WTC11 (cell line): ENCODE data around the gene LRRC47. TPM values are rescaled to one million over a fixed set of nuclear protein-coding genes. Genes with fewer than 3 reads are reported as not detected.

Source experiments
- ATAC-seq: fragments of 200-7000 bp; cut with Tn5 transposase; 2 replicates; pipeline ENCODE4 v1.10.0; 2021; ENCODE audit warnings: mild to moderate bottlenecking, moderate library complexity
- CTCF ChIA-PET: fragments of 300-600 bp; sonication (Branson Sonifier 250); formaldehyde crosslinking; loops from one replicate; lab custom pipeline; 2021; ENCODE audit warnings: antibody characterized with exemption; lab: Charles Lee
- POLR2A ChIA-PET: fragments of 350-600 bp; sonication (Branson Sonifier 250); formaldehyde crosslinking; loops from one replicate; lab custom pipeline; 2021; ENCODE audit warnings: antibody characterized with exemption; lab: Charles Lee
- DNase-seq: peaks from one replicate; pipeline ENCODE4 v3.0.0; 2021; ENCODE audit warnings: low spot score
- H3K27ac Mint-ChIP-seq: 2 replicates; pipeline ENCODE4 v1.8.0; 2021; ENCODE audit warnings: mixed read lengths
- H3K27me3 Mint-ChIP-seq: 2 replicates; pipeline ENCODE4 v1.8.0; 2021; ENCODE audit warnings: low read depth, mild to moderate bottlenecking, moderate library complexity, mixed read lengths
- H3K36me3 Mint-ChIP-seq: 2 replicates; pipeline ENCODE4 v1.8.0; 2021; ENCODE audit warnings: mixed read lengths
- H3K4me1 Mint-ChIP-seq: 2 replicates; pipeline ENCODE4 v1.8.0; 2022; ENCODE audit warnings: mixed read lengths
- H3K4me3 Mint-ChIP-seq: 2 replicates; pipeline ENCODE4 v1.8.0; 2021; ENCODE audit warnings: mild to moderate bottlenecking, moderate library complexity, mixed read lengths
- H3K9me3 Mint-ChIP-seq: 2 replicates; pipeline ENCODE4 v1.8.0; 2021; ENCODE audit warnings: mixed read lengths
- AFF4 ChIP-seq: sonication (generic); formaldehyde crosslinking; IDR thresholded peaks from 2 replicates; pipeline ENCODE4 v1.8.1; 2023; ENCODE audit warnings: mild to moderate bottlenecking, missing genetic modification reagents, borderline replicate concordance
- CBFB ChIP-seq: sonication (generic); formaldehyde crosslinking; IDR thresholded peaks from 2 replicates; pipeline ENCODE4 v1.8.1; 2022; ENCODE audit warnings: mild to moderate bottlenecking, low read depth, missing genetic modification reagents
- CDX4 ChIP-seq: fragments of 250-450 bp; sonication (Bioruptor Pico); IDR thresholded peaks from 2 replicates; pipeline ENCODE4 v1.9.0; 2021; ENCODE audit warnings: moderate library complexity, mild to moderate bottlenecking, inconsistent platforms, borderline replicate concordance
- CREM ChIP-seq: sonication (generic); formaldehyde crosslinking; IDR thresholded peaks from 2 replicates; pipeline ENCODE4 v1.8.1; 2022; ENCODE audit warnings: mild to moderate bottlenecking, missing genetic modification reagents, moderate library complexity
- CTCF ChIP-seq: fragments of 200-600 bp; IDR thresholded peaks from 2 replicates; pipeline ENCODE4 v1.8.0; 2022; ENCODE audit warnings: antibody characterized with exemption
- E2F5 ChIP-seq: sonication (generic); formaldehyde crosslinking; IDR thresholded peaks from 2 replicates; pipeline ENCODE4 v1.8.1; 2022; ENCODE audit warnings: mild to moderate bottlenecking, moderate library complexity, missing genetic modification reagents
- FOXK1 ChIP-seq: sonication (generic); formaldehyde crosslinking; IDR thresholded peaks from 2 replicates; pipeline ENCODE4 v1.8.0; 2022; ENCODE audit warnings: mild to moderate bottlenecking, moderate library complexity, missing genetic modification reagents
- GABPB1 ChIP-seq: sonication (generic); formaldehyde crosslinking; IDR thresholded peaks from 2 replicates; pipeline ENCODE4 v1.8.1; 2023; ENCODE audit warnings: mild to moderate bottlenecking, missing genetic modification reagents
- IRF2 ChIP-seq: sonication (generic); formaldehyde crosslinking; IDR thresholded peaks from 2 replicates; pipeline ENCODE4 v1.8.0; 2022; ENCODE audit warnings: low read depth, missing genetic modification reagents, borderline replicate concordance
- JUN ChIP-seq: sonication (generic); formaldehyde crosslinking; IDR thresholded peaks from 2 replicates; pipeline ENCODE4 v1.8.0; 2023; ENCODE audit warnings: mild to moderate bottlenecking, missing genetic modification reagents
- MYBL2 ChIP-seq: sonication (generic); formaldehyde crosslinking; IDR thresholded peaks from 2 replicates; pipeline ENCODE4 v1.8.1; 2023; ENCODE audit warnings: mild to moderate bottlenecking, moderate library complexity, missing genetic modification reagents
- NFATC4 ChIP-seq: fragments of 250-450 bp; sonication (Bioruptor Pico); IDR thresholded peaks from 2 replicates; pipeline ENCODE4 v1.9.0; 2021; ENCODE audit warnings: mild to moderate bottlenecking
- PREB ChIP-seq: sonication (generic); formaldehyde crosslinking; IDR thresholded peaks from 2 replicates; pipeline ENCODE4 v1.8.1; 2022; ENCODE audit warnings: mild to moderate bottlenecking, missing genetic modification reagents, moderate library complexity, borderline replicate concordance
- RELA ChIP-seq: sonication (generic); formaldehyde crosslinking; IDR thresholded peaks from 2 replicates; pipeline ENCODE4 v1.8.1; 2022; ENCODE audit warnings: missing genetic modification reagents, mild to moderate bottlenecking, borderline replicate concordance
- SOX15 ChIP-seq: fragments of 250-450 bp; sonication (Bioruptor Pico); IDR thresholded peaks from 2 replicates; pipeline ENCODE4 v1.9.0; 2021; ENCODE audit warnings: mild to moderate bottlenecking
- SP1 ChIP-seq: sonication (generic); formaldehyde crosslinking; conservative IDR thresholded peaks from 2 replicates; pipeline ENCODE4 v1.8.1; 2022; ENCODE audit warnings: missing genetic modification reagents
- TEAD1 ChIP-seq: sonication (generic); formaldehyde crosslinking; IDR thresholded peaks from 2 replicates; pipeline ENCODE4 v1.8.0; 2022; ENCODE audit warnings: mild to moderate bottlenecking, missing genetic modification reagents
- TEAD4 ChIP-seq: sonication (generic); formaldehyde crosslinking; IDR thresholded peaks from 2 replicates; pipeline ENCODE4 v1.8.0; 2022; ENCODE audit warnings: mild to moderate bottlenecking, missing genetic modification reagents
- USF2 ChIP-seq: sonication (generic); formaldehyde crosslinking; IDR thresholded peaks from 2 replicates; pipeline ENCODE4 v1.8.1; 2023; ENCODE audit warnings: mild to moderate bottlenecking, missing genetic modification reagents, moderate library complexity
- ZBTB21 ChIP-seq: sonication (generic); formaldehyde crosslinking; IDR thresholded peaks from 2 replicates; pipeline ENCODE4 v1.8.1; 2023; ENCODE audit warnings: mild to moderate bottlenecking, missing genetic modification reagents, borderline replicate concordance
- ZNF219 ChIP-seq: sonication (generic); formaldehyde crosslinking; IDR thresholded peaks from 2 replicates; pipeline ENCODE4 v1.8.0; 2023; ENCODE audit warnings: missing genetic modification reagents, mild to moderate bottlenecking, borderline replicate concordance
- ZNF232 ChIP-seq: sonication (generic); formaldehyde crosslinking; IDR thresholded peaks from 2 replicates; pipeline ENCODE4 v1.8.0; 2022; ENCODE audit warnings: mild to moderate bottlenecking, missing genetic modification reagents
- ZNF416 ChIP-seq: fragments of 250-450 bp; sonication (Bioruptor Pico); IDR thresholded peaks from 2 replicates; pipeline ENCODE4 v1.9.0; 2021; ENCODE audit warnings: mild to moderate bottlenecking, inconsistent platforms
- ZSCAN18 ChIP-seq: fragments of 250-450 bp; sonication (Bioruptor Pico); IDR thresholded peaks from 2 replicates; pipeline ENCODE4 v2.1.2; 2022; ENCODE audit warnings: mild to moderate bottlenecking, moderate library complexity
- total RNA-seq: library from RNA; stranded (reverse); gene quantifications from 3 replicates; pipeline ENCODE4 v1.2.3, GENCODE V29; 2021

The LRRC47 gene
- total RNA-seq, 1 experiment from 2014 or later, result 92.4 TPM

GRCh38 chr1:3774276-3774945 lies 21.9 kb downstream of the LRRC47 start (continued):
- TF ChIP-seq CTCF (no peak), NFATC4 (CRISPR knock-in tag) (no peak), IRF2 (no peak), USF2 (no peak), FOXK1 (CRISPR knock-in tag) (no peak), CREM (CRISPR knock-in tag) (no peak), ZBTB21 (CRISPR knock-in tag) (no peak), CDX4 (no peak), SOX15 (no peak), ZNF232 (no peak), GABPB1 (no peak), ZNF219 (no peak)

GRCh38 chr1:3773572-3774275 lies 22.6 kb downstream of the LRRC47 start:
- no peaks in the 10 kb centered on the region for H3K36me3 Mint-ChIP-seq
- H3K27me3 Mint-ChIP-seq, result no peaks in the 10 kb centered on the region; the same call in none of the 2 replicates
- no peak overlapping the region for H3K27ac Mint-ChIP-seq
- ChIA-PET POLR2A (no interaction called here), CTCF (interaction anchor here (0.9 to 1.5 kb wide), 5 partner anchors 12 to 417 kb away, joined by 3 to 5 read pairs (median 3); no protein-coding TSS in a partner anchor)
- peaks cover 23% of the 10 kb centered on the region for H3K4me1 Mint-ChIP-seq
- DNase-seq (no peak), ATAC-seq (no peak)
- H3K4me3 Mint-ChIP-seq, result peak overlapping the region; percentile 57
- H3K9me3 Mint-ChIP-seq, result no peaks in the 10 kb centered on the region
- TF ChIP-seq CBFB (CRISPR knock-in tag) (no peak), MYBL2 (CRISPR knock-in tag) (no peak), E2F5 (CRISPR knock-in tag) (no peak), SP1 (no peak), ZNF416 (no peak), JUN (CRISPR knock-in tag) (no peak), ZSCAN18 (CRISPR knock-in tag) (no peak), RELA (CRISPR knock-in tag) (no peak), PREB (no peak), IRF2 (no peak), TEAD4 (no peak), AFF4 (no peak), SOX15 (no peak), TEAD1 (CRISPR knock-in tag) (no peak)
